NCI-H2196 treated with DMSO at 0.1 percent for 48 hours (cell line): ENCODE data around the gene ACTR1A.
"Not testable (repeated sequence)": the region's sequence is repeated elsewhere in the genome, so short reads cannot be mapped to it uniquely, and the experiment has no call there.

Experiments used
- DNase-seq: peaks from one replicate; lab custom pipeline; 2025; ENCODE audit not compliant: unreplicated experiment; lab: John Stamatoyannopoulos, UW

The ACTR1A gene

DNA sequence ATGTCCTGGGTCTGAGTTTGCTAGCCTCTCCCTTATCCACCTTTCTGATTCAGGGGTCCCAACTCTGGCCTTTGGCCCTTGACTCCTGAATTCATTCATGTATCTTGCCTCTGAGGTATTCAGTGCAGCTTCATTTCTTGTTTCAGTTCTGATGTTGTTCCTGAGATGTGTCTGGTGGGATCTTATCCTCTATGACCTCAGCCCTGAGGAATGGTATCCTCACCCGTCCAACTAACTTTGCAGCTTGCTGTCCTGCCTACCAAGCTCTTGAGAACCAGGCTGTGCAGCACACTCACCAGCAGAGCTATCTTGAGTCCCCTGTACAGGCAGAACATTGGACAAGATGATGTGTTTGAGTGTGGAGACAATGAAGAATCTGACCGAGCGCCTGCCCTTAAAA is 15.0 kb upstream of the ACTR1A start:
- DNase-seq: no peak

DNA sequence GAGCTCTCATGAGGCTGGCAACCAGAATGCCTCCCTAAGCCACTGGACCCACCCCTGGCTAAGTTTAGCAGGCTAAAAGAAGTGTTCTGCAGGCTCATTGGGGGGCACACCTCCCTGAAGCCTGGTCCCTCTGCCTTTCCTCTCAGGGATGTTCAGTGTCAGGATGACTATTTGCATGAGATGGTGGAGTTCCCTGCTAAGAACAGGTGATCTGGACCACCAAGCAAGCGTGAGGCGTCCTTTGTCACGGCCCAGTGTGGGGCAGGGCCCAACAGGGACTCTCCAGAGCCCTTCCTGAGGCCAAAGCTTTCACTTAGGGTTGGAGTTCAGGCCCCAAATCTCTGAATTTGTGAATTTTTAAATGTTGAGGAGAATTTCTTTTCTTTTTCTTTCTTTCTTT is 13.2 kb upstream of the ACTR1A start:
- no peak for DNase-seq

DNA sequence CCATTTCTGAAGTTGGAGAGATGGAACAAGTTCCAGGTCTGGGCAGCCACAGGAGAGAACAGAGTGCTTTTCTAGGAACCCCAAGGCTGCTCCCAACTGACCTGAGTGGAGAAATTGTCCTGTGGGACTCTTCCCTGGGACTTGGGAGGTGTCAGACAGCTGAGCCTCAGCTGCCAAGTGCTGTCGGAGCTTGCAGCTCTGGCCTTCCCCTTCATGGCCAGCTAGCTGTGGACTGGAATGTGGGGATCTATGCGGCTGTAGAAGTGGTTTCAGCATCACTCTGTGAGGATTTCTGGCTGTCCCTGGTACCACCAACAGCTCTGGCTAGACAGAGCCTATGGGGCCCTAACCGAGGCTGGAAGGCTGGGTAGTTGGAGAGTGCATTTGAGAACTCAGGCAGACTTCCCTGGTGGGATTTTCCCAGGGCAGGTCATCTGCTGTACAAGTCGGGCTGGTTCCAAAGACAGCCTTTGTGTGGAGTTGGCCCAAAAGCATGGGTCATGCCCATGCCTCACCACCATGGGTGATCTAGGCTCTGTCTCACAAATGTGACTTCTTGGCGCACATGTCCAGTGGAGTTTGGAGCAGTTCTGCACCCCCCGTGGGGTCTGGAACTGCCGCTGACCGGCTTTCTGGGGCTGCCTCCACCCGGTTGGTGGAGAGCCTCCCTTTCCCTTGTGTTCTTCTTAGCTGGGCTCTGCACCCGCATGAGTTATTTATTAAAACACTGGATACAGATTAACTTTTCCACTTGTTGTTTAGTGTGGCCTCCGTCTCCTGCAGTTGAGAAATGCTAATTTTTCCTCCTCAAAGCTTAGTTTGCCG is 12.2 kb upstream of the ACTR1A start:
- DNase-seq: no peak

DNA sequence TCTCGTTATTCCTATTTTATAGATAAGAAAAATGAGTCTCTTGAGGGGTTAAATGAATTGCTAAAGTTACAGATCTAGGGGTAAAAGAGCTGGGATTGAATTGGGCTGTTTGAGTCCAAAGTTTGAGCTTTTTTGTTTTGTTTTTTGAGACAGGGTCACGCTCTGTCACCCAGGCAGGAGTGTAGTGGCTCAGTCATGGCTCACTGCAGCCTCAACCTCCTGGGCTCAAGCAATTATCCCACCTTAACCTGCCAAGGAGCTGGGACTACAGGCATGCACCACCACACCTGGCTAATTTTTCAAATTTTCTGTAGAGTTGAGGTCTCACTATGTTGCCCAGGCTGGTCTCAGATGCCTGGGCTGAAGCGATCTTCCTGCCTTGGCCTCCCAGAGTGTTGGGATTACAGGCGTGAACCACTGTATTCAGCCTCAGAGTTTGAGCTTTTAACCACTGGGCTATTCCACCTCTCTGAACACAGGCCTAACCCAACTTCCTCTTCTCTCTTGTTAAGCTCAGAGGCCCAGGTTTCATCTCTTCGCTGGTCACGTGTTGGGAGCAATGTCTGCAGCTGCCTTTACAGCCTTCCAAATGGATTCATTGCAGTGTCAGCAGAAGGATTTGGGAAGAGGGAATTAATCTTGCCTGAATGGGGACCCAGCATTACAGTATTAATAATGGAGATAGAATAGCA is 9.2 kb upstream of the ACTR1A start:
- DNase-seq: no peak

DNA sequence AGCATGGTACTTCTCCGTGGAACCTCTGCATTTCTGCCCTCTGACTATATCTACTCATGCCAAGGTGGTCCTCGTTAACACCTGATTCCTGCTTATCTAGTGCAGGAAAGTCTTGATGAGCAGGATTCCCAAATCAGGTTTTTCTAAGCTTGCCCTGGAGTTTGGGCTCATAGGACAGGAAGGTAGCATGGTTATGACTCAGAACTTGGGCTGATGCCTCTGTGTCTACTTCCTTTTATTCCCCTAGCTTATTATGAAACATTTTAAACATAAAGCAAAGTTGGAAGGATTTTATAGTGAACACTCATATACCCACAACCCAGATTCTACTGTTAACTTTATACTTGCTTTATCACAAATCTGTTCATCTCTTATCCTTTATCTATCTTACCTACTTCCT is 6.9 kb upstream of the ACTR1A start:
- DNase-seq: no peak

DNA sequence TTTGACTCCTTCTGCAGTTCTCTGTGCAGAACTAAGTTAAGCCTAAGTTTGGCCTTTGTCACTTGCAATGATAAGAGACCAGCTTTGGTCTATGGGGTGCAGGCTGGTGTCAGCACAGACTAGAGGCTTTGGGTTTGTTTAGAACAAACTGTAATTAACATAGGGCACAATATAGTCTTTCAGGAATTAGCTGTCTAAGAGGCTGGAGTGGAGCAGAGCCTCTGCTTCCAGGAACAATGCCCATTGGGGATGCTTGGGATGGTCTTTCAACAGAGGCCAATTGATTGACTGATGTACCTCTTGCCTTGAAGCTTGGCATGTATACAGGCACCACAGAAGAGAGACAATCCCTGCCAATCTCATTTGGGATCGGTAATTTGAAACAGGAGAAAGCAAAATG is 6.0 kb upstream of the ACTR1A start:
- no peak for DNase-seq

DNA sequence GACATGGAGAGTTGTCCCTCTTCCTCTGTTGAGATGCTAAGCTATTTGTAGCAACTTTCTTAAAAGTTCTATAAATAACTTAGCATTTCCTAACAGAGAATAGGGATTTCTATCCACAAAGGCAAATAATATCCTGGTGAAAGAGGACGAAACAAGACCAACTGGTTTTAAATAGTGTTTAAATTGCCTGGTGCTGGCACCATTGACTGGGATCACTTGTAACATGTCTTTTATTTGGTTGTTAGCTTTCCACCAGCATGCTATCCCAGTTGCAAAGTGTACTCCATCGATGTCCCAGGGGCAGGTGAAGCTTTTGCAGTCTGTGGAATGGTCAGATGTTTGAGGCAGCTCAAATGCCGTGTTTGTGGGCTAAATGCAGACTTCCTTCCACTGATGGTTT is 5.0 kb upstream of the ACTR1A start:
- no peak for DNase-seq

DNA sequence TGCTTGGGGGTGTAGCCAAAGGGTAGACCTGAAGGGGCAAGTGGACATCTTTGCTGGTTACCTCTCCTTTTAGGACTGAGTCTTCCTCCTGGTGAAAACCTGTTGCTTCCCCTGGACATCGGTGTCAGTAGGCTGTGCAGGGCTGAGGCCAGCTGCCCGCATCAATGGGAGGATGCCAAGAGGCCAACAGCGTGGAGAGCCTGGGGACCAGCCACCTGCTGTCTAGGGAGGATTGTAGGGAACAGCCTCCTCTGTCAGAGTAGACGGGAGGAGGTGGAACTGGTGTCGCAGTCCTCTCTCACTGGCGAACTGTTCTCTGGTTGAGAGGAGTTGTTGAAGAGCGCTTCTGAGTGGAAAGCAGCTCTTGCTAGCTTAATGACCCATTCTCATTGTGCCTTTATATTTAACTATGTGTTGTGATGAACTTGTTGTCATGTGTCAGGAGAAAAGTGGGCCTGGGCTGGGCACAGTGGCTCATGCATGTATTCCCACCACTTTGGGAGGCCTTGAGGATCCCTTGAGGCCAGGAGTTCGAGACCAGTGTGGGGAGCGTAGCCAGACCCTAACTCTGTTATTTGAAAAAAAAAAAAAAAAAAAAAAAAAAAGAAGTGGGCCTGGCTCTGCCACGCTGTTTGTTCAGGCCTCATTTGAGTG is 3.1 kb upstream of the ACTR1A start:
- no peak for DNase-seq

DNA sequence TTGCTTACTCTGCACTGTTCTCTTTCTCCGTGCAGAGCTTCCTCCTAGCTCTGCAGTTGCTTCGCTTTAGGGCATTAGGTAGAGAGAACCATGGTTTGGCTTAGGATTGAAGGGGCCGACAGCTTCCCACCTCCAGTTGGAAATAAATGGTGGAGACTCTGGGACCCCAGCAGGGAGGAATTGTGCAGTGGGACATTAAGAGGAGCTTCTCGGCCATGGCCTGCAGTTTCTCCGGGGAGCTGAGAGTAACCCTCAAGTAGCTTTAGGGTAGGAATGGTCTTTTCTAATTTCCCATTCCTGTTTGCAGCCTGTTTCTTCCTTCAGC is 2.4 kb upstream of the ACTR1A start:
- no peak for DNase-seq

DNA sequence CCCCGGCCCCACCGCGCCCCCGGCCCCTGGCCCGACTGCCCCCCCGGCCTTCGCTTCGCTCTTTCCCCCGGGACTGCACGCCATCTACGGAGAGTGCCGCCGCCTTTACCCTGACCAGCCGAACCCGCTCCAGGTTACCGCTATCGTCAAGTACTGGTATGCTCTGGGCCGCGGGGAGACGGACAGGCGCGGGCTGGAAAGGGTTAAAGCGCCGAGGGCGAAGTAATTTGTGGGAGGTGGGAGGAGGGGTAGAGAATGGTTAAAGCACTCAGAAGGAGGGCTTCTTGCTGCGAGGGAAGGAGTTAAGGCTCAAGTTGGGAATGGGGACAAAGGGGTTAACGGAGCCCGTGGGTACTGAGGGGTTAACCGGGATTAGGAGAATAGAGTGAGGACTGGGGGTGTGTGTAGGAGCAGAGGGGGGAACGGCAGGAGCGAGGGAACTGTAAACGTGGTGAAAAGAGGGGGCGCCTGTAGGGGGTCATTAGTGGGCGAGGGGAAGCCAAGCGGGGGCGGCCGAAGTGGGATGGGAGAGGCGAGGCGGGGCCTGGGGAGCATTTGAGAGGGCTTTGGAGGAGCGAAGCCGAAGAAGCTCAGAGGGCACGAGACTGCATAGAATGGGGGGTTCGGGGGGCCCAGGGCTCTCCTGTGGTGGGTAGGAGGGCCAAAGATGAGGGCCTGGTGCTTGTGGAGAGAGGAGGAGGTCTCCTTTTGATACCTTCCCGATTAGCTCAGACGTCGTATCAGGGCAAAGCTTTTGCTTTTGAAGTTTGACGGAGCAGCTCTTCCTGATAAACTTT is 1.9 kb upstream of the ACTR1A start:
- DNase-seq: no peak

DNA sequence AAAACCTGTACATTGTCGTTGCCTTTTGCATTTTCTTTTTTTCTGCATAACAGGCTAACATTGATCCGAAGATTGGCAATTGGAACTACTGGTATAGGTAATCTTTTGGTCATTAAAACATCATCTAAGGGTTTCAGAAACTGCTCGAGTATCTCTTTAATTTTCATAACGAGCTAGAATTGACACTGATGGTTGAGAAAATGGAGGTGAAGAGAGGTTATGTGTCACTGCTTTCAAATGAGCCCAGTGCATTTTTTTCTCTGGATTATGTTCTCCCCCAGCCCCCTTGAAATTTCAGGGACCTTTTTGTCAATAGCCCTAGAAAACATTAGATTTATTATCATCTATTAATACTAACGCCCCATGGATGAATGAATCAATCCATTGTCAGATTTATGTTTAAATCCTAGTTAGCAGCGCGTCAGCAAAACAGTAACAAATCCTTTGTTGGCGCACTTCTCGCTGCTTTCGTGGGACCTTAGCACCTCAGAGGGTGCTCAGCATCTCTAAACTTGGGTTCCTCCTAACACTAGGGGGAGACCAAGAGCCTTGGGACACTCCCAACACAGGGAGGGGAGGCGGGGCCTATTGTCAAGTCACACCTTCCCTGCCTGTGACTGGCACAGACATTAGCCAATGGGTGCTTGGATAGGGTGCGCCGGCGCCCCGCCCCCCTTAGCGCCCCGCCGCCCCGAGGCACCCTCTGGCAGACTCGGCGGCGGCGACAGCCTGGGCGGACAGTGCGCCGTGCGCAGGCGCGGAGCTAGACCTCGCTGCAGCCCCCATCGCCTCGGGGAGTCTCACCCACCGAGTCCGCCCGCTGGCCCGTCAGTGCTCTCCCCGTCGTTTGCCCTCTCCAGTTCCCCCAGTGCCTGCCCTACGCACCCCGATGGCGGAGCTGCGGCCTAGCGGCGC is 1.0 kb upstream of the ACTR1A start, which contains the start of gene SUFU:
TSS of gene SUFU (plus strand) at position 709 of the 915 bp plus-strand sequence. CDS start at position 890, 181 bp downstream.
- peak; percentile 57 for DNase-seq

DNA sequence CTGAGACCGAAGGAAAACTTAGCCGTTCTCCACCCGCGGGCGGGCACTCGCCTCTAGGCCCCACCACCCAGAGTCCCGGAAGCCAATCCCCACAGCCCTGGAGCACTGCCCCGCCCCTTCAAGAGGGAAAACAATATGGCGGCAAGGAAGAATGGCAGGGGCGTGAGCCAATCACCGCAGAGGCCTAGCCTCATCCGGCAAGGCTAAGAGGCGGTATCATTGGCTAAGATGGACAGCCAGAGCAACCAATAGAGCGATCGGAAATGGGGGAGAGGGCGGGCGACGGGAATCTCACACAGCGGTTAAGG is 529 bp downstream of the ACTR1A start:
- peak; percentile 81 for DNase-seq

DNA sequence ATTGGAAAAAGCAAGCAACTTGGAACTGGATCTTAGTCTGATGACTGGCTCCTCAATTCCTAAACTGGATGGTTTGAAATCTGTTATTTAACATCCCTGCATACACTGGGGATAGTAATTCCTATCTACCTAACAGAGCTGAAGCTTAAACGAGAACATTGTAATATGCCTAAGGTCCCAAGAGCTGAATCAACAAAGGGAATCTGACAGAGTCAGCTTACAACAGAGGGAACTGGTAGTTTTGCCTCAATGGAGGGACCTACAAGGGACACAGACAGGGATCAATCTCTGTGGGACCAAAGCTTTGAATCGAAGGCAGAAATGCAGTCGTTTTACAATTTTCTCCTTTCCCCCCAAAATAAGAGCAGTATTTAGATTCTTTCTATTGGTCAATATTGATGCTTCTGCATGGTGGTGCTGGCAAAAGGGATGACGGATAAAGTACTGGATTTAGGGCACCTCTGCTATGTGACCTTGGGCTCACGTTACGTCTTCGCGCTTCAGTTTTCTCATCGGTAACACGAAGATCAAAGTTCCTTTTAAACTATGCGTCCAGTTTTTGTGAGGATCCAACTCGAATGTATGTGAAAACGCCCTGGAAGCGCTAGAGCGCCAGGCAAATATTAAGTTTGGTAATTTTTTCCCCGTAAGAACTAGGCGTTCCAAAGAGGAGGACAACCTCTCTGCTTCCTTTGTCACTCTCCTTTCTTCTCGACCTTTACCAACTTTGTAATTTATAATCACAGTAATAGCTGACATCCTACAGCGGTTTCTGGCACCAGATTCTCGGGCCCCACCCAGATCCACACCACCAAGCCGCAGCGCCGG is 1.1 kb downstream of the ACTR1A start:
- DNase-seq: no peak

DNA sequence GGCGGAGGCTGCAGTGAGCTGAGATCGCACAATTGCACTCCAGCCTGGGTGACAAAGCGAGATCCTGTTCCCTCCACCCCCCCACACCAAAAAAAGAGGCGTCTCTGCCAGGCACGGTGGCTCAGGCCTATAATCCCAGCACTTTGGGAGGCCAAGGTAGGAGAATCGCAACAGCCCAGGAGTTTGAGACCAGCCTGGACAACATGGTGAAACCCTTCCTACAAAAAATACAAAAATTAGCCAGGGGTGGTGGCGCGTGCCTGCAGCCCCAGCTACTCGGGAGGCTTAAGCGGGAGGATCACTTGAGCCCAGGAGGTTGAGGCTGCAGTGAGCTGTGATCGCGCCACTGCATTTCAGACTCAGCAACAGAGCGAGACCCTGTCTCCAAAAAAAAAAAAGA is 1.8 kb downstream of the ACTR1A start:
- DNase-seq: not testable (repeated sequence)

DNA sequence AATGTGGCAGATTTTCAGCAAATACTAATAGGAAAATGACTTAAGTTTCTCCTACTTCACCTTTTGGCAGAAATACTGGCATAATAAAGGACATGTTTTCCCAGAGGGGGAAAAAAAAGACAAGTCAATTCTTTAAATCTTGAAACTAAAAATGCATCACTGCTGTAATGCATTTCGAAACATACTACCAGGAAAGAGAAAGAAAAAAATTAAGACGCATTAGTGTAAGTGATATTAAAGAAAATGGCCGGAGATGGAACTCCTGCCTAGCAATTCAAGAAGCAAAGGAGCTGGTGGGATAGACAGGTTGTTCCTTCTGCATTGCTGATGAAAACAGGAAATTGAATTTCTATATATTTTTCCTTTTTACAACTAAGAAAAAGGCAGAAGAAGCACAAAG is 3.2 kb downstream of the ACTR1A start:
- no peak for DNase-seq

DNA sequence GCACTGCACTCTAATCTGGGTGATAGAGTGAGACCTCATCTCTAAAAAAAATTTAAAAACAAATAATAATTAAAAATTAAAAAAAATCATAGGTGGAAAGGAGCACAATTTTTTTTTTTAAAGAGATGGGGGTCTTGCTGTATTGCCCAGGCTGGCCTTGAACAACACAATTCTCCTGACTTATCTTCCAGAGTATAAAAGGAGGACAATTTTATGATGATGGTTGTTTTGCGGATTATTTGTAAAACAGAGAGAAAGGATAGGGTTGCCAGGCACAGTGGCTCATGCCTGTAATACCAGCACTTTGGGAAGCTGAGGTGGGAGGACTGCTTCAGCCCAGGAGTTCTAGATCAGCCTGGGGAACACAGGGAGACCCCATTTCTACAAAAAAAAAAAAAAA is 5.0 kb downstream of the ACTR1A start:
- DNase-seq: no peak

DNA sequence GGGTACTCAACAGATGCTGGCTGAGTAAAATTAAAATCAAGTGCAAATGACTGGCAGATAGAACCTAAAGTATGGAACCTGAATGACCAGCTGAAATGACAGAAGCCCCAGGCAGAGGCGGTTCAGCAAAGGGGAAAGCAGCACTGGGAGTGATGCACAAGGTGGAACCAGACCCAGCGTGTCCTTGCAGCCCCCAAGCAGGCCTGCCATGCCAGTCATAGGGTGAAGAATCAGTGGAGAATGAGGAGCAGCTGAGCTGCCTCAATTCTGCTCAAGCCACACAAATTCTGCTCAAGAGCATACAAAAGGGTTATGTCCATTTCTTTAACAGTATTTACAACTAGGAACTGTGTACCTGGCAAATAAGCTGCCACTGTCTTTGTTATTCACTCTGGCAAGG is 8.7 kb downstream of the ACTR1A start:
- DNase-seq: no peak

DNA sequence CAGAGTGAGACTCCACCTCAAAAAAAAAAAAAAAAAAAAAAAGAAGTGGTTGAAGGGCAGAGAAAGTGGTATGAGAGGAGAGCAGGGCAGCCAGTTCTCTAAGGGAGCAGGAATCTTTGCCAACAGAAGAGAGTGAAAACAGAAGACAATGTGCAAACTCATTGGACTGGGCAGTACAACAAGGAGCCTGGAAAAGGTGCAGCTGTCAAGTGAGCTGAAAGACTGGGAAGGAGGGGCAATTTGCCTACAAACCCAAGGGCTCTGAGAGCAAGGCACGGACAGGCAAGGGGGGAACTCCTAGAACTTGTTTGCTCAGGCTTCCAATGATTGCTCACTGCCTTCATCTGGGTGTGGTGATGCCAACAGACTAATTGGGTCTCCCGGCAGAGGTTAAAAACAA is 9.5 kb downstream of the ACTR1A start:
- DNase-seq: no peak

DNA sequence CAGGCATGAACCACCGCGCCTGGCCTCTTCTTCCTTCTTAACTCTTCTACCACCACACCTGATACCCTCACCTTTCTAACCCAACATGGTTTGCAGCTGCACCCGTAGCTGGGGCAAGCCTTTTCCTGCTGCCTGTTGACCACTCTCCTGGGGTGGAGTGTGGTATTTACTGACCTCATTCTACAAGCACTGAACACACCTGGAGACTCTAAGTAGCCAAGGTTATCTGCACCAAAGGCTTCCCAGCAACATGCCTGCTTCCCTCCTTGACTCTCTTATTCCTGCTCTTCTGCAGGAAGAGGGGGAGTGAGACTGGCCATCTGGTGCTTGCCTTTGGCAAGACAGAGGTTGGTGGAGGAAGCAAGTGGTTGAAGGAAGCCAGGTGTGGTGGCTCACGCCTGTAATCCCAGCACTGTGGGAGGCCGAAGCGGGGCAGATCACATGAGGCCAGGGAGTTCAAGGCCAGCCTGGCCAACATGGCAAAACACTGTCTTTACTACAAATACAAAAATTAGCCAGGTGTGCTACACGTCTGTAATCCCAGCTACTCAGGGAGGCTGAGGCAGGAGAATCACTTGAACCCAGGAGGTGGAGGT is 10.1 kb downstream of the ACTR1A start:
- DNase-seq: no peak
